ENCODE data around the gene TNFRSF25.

Gene TNFRSF25

DNA sequence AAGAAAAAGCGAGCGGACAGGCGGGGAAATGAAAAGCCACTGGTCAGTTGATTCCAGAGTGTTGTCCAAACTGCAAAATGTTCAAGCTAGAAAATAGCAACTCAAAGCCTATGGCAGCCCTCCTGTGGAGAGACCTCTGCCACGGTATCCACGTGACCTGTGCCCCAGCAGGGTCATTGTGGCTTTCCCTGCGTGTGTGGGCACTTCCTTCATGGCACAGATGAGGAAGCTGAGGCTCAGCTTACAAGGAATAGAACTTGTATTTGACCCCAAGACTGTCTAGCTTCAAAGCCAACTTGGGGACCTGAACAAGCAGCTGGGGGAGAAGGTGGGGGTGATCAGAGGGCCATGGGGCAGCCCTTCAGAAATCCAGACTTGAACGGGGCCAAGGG is 41.1 kb upstream of the TNFRSF25 start:
- Histone ChIP-seq H3K4me3 (replicated peaks; ENCODE audit: insufficient read depth, low read length) (no peak overlapping the region), H3K27ac (replicated peaks) (no peak overlapping the region), H3K27me3 (ENCODE audit: insufficient read depth, poor library complexity, severe bottlenecking) (peaks cover 2% of the 10 kb centered on the region)
- TF ChIP-seq, protein P1, sequence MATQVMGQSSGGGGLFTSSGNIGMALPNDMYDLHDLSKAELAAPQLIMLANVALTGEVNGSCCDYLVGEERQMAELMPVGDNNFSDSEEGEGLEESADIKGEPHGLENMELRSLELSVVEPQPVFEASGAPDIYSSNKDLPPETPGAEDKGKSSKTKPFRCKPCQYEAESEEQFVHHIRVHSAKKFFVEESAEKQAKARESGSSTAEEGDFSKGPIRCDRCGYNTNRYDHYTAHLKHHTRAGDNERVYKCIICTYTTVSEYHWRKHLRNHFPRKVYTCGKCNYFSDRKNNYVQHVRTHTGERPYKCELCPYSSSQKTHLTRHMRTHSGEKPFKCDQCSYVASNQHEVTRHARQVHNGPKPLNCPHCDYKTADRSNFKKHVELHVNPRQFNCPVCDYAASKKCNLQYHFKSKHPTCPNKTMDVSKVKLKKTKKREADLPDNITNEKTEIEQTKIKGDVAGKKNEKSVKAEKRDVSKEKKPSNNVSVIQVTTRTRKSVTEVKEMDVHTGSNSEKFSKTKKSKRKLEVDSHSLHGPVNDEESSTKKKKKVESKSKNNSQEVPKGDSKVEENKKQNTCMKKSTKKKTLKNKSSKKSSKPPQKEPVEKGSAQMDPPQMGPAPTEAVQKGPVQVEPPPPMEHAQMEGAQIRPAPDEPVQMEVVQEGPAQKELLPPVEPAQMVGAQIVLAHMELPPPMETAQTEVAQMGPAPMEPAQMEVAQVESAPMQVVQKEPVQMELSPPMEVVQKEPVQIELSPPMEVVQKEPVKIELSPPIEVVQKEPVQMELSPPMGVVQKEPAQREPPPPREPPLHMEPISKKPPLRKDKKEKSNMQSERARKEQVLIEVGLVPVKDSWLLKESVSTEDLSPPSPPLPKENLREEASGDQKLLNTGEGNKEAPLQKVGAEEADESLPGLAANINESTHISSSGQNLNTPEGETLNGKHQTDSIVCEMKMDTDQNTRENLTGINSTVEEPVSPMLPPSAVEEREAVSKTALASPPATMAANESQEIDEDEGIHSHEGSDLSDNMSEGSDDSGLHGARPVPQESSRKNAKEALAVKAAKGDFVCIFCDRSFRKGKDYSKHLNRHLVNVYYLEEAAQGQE (IDR thresholded peaks at IDR 0.05; ENCODE audit: insufficient replicate concordance, low read depth): no peak
- TF ChIP-seq, protein P2, sequence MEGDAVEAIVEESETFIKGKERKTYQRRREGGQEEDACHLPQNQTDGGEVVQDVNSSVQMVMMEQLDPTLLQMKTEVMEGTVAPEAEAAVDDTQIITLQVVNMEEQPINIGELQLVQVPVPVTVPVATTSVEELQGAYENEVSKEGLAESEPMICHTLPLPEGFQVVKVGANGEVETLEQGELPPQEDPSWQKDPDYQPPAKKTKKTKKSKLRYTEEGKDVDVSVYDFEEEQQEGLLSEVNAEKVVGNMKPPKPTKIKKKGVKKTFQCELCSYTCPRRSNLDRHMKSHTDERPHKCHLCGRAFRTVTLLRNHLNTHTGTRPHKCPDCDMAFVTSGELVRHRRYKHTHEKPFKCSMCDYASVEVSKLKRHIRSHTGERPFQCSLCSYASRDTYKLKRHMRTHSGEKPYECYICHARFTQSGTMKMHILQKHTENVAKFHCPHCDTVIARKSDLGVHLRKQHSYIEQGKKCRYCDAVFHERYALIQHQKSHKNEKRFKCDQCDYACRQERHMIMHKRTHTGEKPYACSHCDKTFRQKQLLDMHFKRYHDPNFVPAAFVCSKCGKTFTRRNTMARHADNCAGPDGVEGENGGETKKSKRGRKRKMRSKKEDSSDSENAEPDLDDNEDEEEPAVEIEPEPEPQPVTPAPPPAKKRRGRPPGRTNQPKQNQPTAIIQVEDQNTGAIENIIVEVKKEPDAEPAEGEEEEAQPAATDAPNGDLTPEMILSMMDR (IDR thresholded peaks at IDR 0.05; ENCODE audit: insufficient read depth, low read length): no peak
- peak; percentile 81 for TF ChIP-seq POLR2AphosphoS5 (IDR thresholded peaks at IDR 0.05; ENCODE audit: low read depth)
- DNase-seq (ENCODE audit: low read depth in 1 of 2, low spot score in 1 of 2): peak; percentile 59 to 63

DNA sequence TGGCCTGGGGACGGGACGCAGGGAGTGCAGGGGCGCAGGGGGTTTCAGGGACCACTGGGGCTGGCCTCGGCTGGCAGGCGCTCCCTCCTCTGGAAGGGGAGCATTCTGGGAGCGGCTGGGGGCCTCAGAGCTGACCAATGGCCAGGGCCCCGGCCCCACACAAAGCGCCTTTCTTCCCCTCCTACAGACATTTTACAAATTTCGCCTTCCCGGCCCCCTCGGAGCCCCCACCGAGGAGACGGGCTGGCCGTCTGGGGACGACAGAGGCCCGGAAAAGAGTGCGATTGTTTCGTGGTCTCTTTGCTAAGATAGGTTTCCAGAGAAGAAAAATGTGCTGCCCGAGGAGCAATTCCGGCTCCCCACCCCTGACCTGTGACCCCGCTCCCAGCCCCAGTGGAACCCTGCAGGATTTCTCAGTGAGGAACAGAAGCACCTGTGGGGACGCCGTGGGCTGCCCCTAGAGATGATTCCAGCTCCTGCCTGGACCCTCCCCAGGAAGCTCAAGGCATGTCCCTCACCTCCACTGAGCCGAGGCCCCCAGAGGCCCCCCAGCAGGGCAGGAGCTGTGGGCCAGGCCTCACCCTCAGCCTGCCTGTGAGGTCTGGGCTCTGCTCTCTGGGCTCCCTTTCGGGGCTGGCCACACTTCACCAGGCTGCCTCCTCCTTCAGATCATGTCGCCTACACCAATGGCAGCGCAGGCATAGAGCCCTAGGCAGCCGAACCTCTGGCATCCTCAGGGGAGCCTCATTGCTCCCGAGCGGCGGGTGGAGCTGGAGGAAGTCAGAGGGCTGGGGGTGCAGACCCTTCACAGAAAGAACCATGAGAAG is 40.5 kb upstream of the TNFRSF25 start:
- DNase-seq (ENCODE audit: low read depth in 1 of 2, low spot score in 1 of 2): no peak
- TF ChIP-seq, protein P2 (IDR thresholded peaks at IDR 0.05; ENCODE audit: insufficient read depth, low read length): no peak
- TF ChIP-seq SPI1 (IDR thresholded peaks at IDR 0.05; ENCODE audit: borderline replicate concordance, low read depth): no peak
- TF ChIP-seq, protein P1 (IDR thresholded peaks at IDR 0.05; ENCODE audit: insufficient replicate concordance, low read depth): no peak
- TF ChIP-seq GABPA (IDR thresholded peaks at IDR 0.05; ENCODE audit: low read depth): no peak
- no peak for TF ChIP-seq POLR2AphosphoS5 (IDR thresholded peaks at IDR 0.05; ENCODE audit: low read depth)
- Histone ChIP-seq H3K27me3 (ENCODE audit: insufficient read depth, poor library complexity, severe bottlenecking) (peaks cover 2% of the 10 kb centered on the region), H3K27ac (replicated peaks) (no peak overlapping the region), H3K4me3 (replicated peaks; ENCODE audit: insufficient read depth, low read length) (no peak overlapping the region)

DNA sequence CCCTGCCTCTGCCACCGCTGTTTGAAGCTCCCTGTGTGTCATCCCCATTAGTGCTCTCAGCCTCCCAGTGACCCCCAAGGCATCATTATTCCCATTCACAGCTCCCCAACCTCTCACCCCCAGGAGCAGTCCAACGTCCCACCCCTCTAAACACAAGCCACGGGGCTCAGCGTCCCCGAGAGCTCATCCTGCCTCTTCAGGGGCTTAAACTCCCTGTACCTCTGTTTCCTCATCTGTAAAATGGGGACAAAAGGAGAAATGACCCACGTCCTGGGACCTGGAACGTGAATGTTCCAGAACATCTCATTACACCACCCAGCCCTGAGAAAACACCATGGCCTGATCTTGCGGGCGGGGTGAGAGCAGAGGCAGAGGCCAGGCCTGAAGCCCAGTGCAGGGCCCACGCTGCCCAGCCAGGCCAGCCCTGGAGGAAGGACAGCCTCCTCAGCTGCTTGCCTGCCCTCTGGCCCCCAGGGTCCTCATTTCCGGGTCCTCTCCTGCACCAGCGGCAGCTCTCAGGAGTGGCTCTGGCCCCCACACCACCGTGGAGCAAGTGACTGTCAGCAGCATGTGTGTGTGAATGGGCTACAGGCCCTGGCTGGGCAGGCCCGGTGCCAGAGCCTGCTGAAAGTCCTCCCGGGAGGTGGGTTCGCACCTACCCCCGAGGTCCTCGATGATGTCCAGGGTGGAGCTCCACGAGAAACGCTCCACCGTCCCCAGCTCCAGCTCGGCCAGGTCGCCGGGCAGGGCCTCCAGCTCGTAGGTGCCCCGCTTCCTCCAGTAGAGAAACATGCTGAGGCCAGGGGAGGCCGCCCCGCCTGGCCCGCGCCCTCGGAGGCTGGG is 39.6 kb upstream of the TNFRSF25 start:
- no peak for DNase-seq (ENCODE audit: low read depth in 1 of 2, low spot score in 1 of 2)
- peaks cover 8% of the 10 kb centered on the region for H3K27me3 ChIP-seq (ENCODE audit: insufficient read depth, poor library complexity, severe bottlenecking)
- no peak overlapping the region for H3K27ac ChIP-seq (replicated peaks)
- TF ChIP-seq, protein P2 (IDR thresholded peaks at IDR 0.05; ENCODE audit: insufficient read depth, low read length): no peak
- TF ChIP-seq, protein P1 (IDR thresholded peaks at IDR 0.05; ENCODE audit: insufficient replicate concordance, low read depth): no peak
- TF ChIP-seq POLR2AphosphoS5 (IDR thresholded peaks at IDR 0.05; ENCODE audit: low read depth) (no peak), GABPA (IDR thresholded peaks at IDR 0.05; ENCODE audit: low read depth) (no peak), SPI1 (IDR thresholded peaks at IDR 0.05; ENCODE audit: borderline replicate concordance, low read depth) (no peak)
- H3K4me3 ChIP-seq (replicated peaks; ENCODE audit: insufficient read depth, low read length): no peak overlapping the region

Data from HL-60 (cell line).